GM23338 (cell line): Measurements from ENCODE around the gene GRAMD1A.

ENCODE experiments used
- TF ChIP-seq, protein P1 (sequence below): IDR thresholded peaks from one replicate; pipeline ENCODE4 v1.6.1; 2018; ENCODE audit warnings: antibody characterized with exemption; ENCODE audit not compliant: unreplicated experiment
- TF ChIP-seq, protein P2 (sequence below), 2 experiments: fragments of 200-600 bp in 1 of 2; sonication (generic) in 1 of 2; conservative IDR thresholded peaks; 2 replicates each; pipeline versions ENCODE4 v1.5.1 to v1.6.1; 2016 to 2017; ENCODE audit warnings: antibody characterized with exemption in 2 of 2, low read depth in 2 of 2, mild to moderate bottlenecking in 2 of 2, moderate library complexity in 1 of 2

DNA sequence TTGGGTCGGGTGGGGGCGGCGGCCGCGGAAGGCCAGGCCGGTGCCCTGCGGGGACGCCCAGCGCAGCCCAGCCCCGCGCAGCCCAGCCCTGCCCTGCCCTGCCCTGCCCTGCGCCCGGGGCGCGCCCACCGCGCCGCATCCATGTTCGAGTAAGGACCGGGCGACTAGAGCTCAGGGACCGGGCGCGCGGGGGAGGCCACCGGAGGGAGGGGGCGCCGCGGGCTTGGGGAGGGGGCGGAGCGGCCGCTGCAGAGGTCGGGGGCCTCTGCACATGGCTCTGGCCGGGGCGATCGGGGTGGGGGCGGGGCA is 169 bp downstream of the GRAMD1A start:
- TF ChIP-seq, protein P1, sequence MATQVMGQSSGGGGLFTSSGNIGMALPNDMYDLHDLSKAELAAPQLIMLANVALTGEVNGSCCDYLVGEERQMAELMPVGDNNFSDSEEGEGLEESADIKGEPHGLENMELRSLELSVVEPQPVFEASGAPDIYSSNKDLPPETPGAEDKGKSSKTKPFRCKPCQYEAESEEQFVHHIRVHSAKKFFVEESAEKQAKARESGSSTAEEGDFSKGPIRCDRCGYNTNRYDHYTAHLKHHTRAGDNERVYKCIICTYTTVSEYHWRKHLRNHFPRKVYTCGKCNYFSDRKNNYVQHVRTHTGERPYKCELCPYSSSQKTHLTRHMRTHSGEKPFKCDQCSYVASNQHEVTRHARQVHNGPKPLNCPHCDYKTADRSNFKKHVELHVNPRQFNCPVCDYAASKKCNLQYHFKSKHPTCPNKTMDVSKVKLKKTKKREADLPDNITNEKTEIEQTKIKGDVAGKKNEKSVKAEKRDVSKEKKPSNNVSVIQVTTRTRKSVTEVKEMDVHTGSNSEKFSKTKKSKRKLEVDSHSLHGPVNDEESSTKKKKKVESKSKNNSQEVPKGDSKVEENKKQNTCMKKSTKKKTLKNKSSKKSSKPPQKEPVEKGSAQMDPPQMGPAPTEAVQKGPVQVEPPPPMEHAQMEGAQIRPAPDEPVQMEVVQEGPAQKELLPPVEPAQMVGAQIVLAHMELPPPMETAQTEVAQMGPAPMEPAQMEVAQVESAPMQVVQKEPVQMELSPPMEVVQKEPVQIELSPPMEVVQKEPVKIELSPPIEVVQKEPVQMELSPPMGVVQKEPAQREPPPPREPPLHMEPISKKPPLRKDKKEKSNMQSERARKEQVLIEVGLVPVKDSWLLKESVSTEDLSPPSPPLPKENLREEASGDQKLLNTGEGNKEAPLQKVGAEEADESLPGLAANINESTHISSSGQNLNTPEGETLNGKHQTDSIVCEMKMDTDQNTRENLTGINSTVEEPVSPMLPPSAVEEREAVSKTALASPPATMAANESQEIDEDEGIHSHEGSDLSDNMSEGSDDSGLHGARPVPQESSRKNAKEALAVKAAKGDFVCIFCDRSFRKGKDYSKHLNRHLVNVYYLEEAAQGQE, result no peak
- TF ChIP-seq, protein P2, sequence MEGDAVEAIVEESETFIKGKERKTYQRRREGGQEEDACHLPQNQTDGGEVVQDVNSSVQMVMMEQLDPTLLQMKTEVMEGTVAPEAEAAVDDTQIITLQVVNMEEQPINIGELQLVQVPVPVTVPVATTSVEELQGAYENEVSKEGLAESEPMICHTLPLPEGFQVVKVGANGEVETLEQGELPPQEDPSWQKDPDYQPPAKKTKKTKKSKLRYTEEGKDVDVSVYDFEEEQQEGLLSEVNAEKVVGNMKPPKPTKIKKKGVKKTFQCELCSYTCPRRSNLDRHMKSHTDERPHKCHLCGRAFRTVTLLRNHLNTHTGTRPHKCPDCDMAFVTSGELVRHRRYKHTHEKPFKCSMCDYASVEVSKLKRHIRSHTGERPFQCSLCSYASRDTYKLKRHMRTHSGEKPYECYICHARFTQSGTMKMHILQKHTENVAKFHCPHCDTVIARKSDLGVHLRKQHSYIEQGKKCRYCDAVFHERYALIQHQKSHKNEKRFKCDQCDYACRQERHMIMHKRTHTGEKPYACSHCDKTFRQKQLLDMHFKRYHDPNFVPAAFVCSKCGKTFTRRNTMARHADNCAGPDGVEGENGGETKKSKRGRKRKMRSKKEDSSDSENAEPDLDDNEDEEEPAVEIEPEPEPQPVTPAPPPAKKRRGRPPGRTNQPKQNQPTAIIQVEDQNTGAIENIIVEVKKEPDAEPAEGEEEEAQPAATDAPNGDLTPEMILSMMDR (conservative IDR thresholded peaks at IDR 0.05; ENCODE audit: low read depth in 2 of 2), result no peak
